ENCODE measurements around the gene FAM20A.

The FAM20A gene

GRCh38 chr17:68634345-68634876, 33.2 kb upstream of the FAM20A start:
- in situ Hi-C loops (cut with MboI; ENCODE audit: low sequenced_read_pairs, unreplicated experiment) = no loop called here
- TF ChIP-seq CTCF (IDR thresholded peaks at IDR 0.05; ENCODE audit: borderline replicate concordance, control extremely low read depth, extremely low read depth, insufficient read depth, missing control alignments) = no peak
- no peak for DNase-seq (ENCODE audit: low spot score)

- DNase-seq (ENCODE audit: low spot score) = no peak
- in situ Hi-C loops (cut with MboI; ENCODE audit: low sequenced_read_pairs, unreplicated experiment) = no loop called here
- no peak for TF ChIP-seq CTCF (IDR thresholded peaks at IDR 0.05; ENCODE audit: borderline replicate concordance, control extremely low read depth, extremely low read depth, insufficient read depth, missing control alignments)
Measured at GRCh38 chr17:68628576-68628957, 27.4 kb upstream of the FAM20A start.

- no peak for DNase-seq (ENCODE audit: low spot score)
Measured at GRCh38 chr17:68627956-68628575, 26.9 kb upstream of the FAM20A start.

GRCh38 chr17:68624381-68624780, 23.2 kb upstream of the FAM20A start:
- DNase-seq (ENCODE audit: low spot score) = no peak
- no peak for TF ChIP-seq CTCF (IDR thresholded peaks at IDR 0.05; ENCODE audit: borderline replicate concordance, control extremely low read depth, extremely low read depth, insufficient read depth, missing control alignments)
- in situ Hi-C loops (cut with MboI; ENCODE audit: low sequenced_read_pairs, unreplicated experiment) = no loop called here

More at GRCh38 chr17:68627956-68628575, 26.9 kb upstream of the FAM20A start:
- TF ChIP-seq CTCF (IDR thresholded peaks at IDR 0.05; ENCODE audit: borderline replicate concordance, control extremely low read depth, extremely low read depth, insufficient read depth, missing control alignments) = no peak
- in situ Hi-C loops (cut with MboI; ENCODE audit: low sequenced_read_pairs, unreplicated experiment) = no loop called here

- DNase-seq (ENCODE audit: low spot score) = no peak
- in situ Hi-C loops (cut with MboI; ENCODE audit: low sequenced_read_pairs, unreplicated experiment) = no loop called here
- no peak for TF ChIP-seq CTCF (IDR thresholded peaks at IDR 0.05; ENCODE audit: borderline replicate concordance, control extremely low read depth, extremely low read depth, insufficient read depth, missing control alignments)
Measured at GRCh38 chr17:68623811-68624210, 22.6 kb upstream of the FAM20A start.

- TF ChIP-seq CTCF (IDR thresholded peaks at IDR 0.05; ENCODE audit: borderline replicate concordance, control extremely low read depth, extremely low read depth, insufficient read depth, missing control alignments) = no peak
- in situ Hi-C loops (cut with MboI; ENCODE audit: low sequenced_read_pairs, unreplicated experiment) = no loop called here
- no peak for DNase-seq (ENCODE audit: low spot score)
Measured at GRCh38 chr17:68622423-68622822, 21.3 kb upstream of the FAM20A start.
